HG03175 (cell line): ENCODE results near the gene SHKBP1.
"Not testable (repeated sequence)": the region's sequence is repeated elsewhere in the genome, so short reads cannot be mapped to it uniquely, and the experiment has no call there.

Source experiments
- ATAC-seq: cut with Tn5 transposase; IDR thresholded peaks from one replicate; pipeline ENCODE4 v1.9.1; 2021; ENCODE audit warnings: mild to moderate bottlenecking, moderate library complexity; ENCODE audit not compliant: unreplicated experiment

The SHKBP1 gene

GRCh38 chr19:40612831-40613689 is 36.4 kb downstream of the SHKBP1 start:
- ATAC-seq: no peak

GRCh38 chr19:40613690-40614621 is 37.3 kb downstream of the SHKBP1 start:
- peak; percentile 49 for ATAC-seq

GRCh38 chr19:40614622-40615411 is 38.1 kb downstream of the SHKBP1 start:
- ATAC-seq: no peak

DNA sequence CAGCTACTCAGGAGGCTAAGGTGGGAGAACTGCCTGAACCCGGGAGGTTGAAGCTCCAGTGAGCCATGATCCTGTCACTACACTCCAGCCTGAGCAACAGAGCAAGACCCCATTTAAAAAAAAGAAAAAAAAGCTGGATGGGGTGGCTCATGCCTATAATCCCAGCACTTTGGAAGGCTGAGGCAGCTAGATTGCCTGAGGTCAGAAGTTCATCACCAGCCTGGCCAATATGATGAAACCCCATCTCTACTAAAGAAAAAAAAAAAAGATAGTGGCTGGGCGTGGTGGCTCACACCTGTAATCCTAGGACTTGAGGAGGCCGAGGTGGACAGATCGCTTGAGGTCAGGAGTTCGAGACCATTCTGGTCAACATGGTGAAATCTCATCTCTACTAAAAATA is 39.5 kb downstream of the SHKBP1 start:
- ATAC-seq: no peak

DNA sequence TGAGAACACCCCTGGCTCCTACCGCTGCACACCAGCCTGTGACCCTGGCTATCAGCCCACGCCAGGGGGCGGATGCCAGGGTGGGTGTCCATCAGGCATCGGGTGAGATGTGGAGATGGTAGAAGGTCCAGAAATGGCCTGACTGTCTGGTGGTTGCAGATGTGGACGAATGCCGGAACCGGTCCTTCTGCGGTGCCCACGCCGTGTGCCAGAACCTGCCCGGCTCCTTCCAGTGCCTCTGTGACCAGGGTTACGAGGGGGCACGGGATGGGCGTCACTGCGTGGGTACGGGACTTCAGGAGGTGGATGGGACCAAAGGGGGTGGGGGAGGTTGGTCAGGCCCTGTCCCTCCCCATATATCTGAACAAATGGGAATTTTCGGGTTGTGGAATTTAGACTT is 40.3 kb downstream of the SHKBP1 start:
- no peak for ATAC-seq

GRCh38 chr19:40617961-40618360 is 41.3 kb downstream of the SHKBP1 start:
- no peak for ATAC-seq

- no peak for ATAC-seq
Measured at GRCh38 chr19:40619333-40620160, 42.9 kb downstream of the SHKBP1 start.

DNA sequence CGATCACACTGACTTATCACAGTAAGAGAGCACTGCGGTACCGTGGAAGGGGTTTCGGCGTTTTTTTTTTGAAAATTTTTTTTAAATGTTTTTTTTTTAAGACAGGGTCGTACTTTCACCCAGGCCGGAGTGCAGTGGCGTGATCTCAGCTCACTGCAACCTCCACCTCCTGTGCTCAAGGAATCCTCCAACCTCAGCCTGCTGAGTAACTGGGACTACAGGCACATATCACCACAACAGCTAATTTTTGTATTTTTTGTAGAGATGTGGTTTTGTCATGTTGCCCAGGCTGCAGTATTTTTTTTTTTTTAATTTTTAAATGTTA is 43.5 kb downstream of the SHKBP1 start:
- ATAC-seq: no peak

DNA sequence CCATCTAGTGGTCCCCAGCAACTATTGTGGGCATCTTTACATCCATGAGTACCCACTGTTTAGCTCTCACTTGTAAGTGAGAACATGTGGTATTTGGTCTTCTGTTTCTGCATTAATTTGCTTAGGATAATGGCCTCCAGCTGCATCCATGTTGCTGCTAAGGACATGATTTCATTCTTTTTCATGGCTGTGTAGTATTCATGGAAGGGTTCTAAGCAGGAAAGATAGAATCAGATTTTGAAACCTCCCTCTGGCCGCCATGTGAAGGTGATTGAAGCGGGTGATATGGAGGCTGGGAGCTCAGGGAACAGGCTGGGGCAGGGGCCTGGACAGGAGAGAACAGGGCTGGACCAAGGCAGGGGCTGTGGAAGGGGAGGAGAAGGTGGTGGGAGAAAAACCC is 44.6 kb downstream of the SHKBP1 start:
- no peak for ATAC-seq

- no peak for ATAC-seq
Measured at GRCh38 chr19:40621966-40622772, 45.5 kb downstream of the SHKBP1 start.

DNA sequence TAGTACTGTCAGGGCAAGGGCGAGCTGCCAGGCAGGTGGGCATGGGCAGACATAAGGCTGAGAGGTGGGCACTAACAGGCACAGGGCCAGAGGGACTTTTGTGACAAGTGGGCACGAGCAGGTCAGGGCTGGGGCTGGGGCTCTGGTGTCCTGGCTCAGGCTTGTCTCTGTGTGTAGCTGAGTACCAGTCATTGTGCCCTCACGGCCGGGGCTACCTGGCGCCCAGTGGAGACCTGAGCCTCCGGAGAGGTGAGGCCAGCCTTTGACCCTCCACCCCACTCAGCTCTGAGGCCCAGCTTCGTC is 46.1 kb downstream of the SHKBP1 start:
- ATAC-seq: no peak

DNA sequence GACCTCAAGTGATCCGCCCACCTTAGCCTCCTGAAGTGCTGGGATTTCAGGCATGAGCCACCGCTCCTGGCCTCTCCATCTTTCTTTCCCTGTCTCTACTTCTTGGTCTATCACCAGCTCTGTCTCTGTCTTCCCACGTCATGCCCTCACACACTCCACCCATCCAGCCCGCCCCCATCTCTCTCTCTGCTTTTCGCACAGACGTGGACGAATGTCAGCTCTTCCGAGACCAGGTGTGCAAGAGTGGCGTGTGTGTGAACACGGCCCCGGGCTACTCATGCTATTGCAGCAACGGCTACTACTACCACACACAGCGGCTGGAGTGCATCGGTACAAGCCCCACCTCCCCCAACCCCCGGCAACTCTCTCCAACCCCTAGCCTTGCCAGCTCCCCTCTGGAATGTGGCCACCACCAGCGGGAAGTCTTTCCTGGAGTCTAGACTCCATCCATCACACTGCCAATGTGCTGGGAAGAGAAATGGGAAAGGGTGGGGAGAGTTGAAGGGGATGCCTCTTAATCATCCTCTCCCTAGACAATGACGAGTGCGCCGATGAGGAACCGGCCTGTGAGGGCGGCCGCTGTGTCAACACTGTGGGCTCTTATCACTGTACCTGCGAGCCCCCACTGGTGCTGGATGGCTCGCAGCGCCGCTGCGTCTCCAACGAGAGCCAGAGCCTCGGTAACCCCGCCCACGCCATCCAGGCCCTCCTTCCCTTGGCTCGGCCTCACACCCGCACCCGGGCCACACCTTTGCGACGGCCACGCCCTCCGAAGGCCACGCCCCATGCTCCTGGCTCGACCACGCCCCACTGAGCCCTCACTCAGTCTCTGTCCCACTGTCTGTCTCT is 47.0 kb downstream of the SHKBP1 start:
- ATAC-seq: no peak

GRCh38 chr19:40624369-40625153 is 47.9 kb downstream of the SHKBP1 start:
- ATAC-seq: not testable (repeated sequence)

GRCh38 chr19:40625406-40626120 is 48.9 kb downstream of the SHKBP1 start:
- ATAC-seq: no peak

GRCh38 chr19:40626918-40627317 is 50.2 kb downstream of the SHKBP1 start:
- no peak for ATAC-seq

GRCh38 chr19:40627486-40628279 is 51.0 kb downstream of the SHKBP1 start:
- ATAC-seq: no peak

DNA sequence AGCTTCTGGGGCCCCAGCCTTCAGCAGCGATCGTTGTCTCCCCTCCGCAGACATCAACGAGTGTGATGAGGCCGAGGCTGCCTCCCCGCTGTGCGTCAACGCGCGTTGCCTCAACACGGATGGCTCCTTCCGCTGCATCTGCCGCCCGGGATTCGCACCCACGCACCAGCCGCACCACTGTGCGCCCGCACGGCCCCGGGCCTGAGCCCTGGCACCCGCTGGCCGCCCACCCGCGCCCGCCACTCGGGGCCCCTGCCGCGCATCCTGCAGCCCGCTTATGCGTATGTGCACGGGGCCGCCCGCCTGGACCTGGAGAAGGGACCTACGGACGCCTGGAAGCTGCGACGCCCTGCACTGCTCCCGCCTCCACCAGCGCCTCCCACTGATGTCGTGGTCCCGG is 52.7 kb downstream of the SHKBP1 start:
- no peak for ATAC-seq
